GM23248 (cell line): ENCODE data around the gene CAMK2D.

Source experiments
- EZH2 ChIP-seq: fragments of 200-600 bp; sonication (generic); IDR thresholded peaks from 2 replicates; pipeline ENCODE4 v1.6.1; 2018; ENCODE audit warnings: antibody characterized with exemption, mild to moderate bottlenecking; ENCODE audit not compliant: insufficient read depth, poor library complexity, severe bottlenecking
- EZH2phosphoT487 ChIP-seq: fragments of 200-600 bp; sonication (generic); IDR thresholded peaks from 2 replicates; pipeline ENCODE4 v1.6.1; 2018; ENCODE audit warnings: antibody characterized with exemption, moderate library complexity, mild to moderate bottlenecking, low read depth; ENCODE audit not compliant: insufficient read depth

DNA sequence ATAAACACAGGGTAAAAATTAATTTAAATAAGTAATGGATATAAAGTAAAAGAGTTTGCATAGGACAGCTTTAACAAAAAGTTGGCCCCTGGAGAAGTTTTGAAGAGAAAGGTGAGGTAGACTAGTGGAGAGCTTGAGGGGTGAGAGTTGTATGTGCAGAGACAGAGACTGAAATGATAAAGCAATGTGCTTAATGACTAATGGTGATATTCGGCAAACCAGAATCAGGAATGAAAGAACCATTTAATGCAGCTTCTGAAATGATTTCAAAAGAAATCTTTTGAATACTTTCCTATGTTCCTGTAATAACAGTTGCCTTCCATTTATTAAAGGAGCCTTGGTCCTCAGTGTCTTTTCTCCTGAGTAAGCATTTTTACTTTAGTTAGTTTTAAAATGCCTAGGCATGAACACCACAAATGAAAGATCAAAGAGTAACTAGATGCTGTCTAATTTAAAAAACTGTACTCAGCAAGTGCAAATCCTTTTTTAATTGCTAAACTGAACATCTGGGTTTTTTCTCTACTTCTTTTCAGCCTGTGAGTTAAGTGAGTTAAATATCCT is 28.5 kb downstream of the CAMK2D start:
- TF ChIP-seq EZH2 (no peak), EZH2phosphoT487 (no peak)
